HepG2 (cell line): ENCODE measurements around the gene PRKCZ. TPM values are rescaled to one million over a fixed set of nuclear protein-coding genes. Genes with fewer than 3 reads are reported as not detected.
A peak's percentile ranks its signal among the peaks of the same experiment; 100 is the strongest.

Experiments
- AGO2 ChIP-seq: fragments of 200-400 bp; formaldehyde crosslinking; optimal IDR thresholded peaks from 2 replicates; pipeline ENCODE3; 2017; ENCODE audit warnings: mild to moderate bottlenecking, low read depth, low read length, moderate library complexity
- BHLHE40 ChIP-seq: IDR thresholded peaks from 2 replicates; pipeline ENCODE4 v1.6.1; 2011; ENCODE audit warnings: low read length, improper control_type of control experiment
- EED ChIP-seq: sonication (generic); formaldehyde crosslinking; IDR thresholded peaks from 2 replicates; pipeline ENCODE4 v1.5.0; 2020; ENCODE audit warnings: mild to moderate bottlenecking, missing genetic modification reagents
- FOXP1 ChIP-seq, 2 experiments: fragments of 450-650 bp in 1 of 2; IDR thresholded peaks; 2 replicates each; pipeline ENCODE4 v1.6.1; 2017 to 2018; ENCODE audit warnings: antibody characterized with exemption in 1 of 2
- HNRNPLL ChIP-seq: fragments of 200-400 bp; formaldehyde crosslinking; IDR thresholded peaks from 2 replicates; pipeline ENCODE4 v1.6.1; 2017; ENCODE audit warnings: mild to moderate bottlenecking, low read depth, low read length; ENCODE audit not compliant: poor library complexity, severe bottlenecking
- IRF9 ChIP-seq: sonication (generic); formaldehyde crosslinking; IDR thresholded peaks from 2 replicates; pipeline ENCODE4 v1.8.0; 2022; ENCODE audit warnings: missing genetic modification reagents, mild to moderate bottlenecking, borderline replicate concordance
- KLF9 ChIP-seq: IDR thresholded peaks from 2 replicates; pipeline ENCODE4 v1.6.1; 2016; ENCODE audit warnings: low read depth
- NKX3-1 ChIP-seq: sonication (generic); formaldehyde crosslinking; IDR thresholded peaks from 2 replicates; pipeline ENCODE4 v1.5.0; 2020; ENCODE audit warnings: missing genetic modification reagents
- RFX5 ChIP-seq: IDR thresholded peaks from 2 replicates; pipeline ENCODE4 v1.6.1; 2011; ENCODE audit warnings: low read depth, low read length, improper control_type of control experiment
- SRF ChIP-seq: IDR thresholded peaks from 2 replicates; pipeline ENCODE4 v1.6.1; 2011; ENCODE audit warnings: mild to moderate bottlenecking, low read depth, low read length, moderate library complexity
- SSRP1 ChIP-seq: IDR thresholded peaks from 2 replicates; pipeline ENCODE4 v1.6.1; 2016; ENCODE audit warnings: control low read depth
- WIZ ChIP-seq: sonication (generic); formaldehyde crosslinking; IDR thresholded peaks from 2 replicates; pipeline ENCODE4 v1.5.1; 2020; ENCODE audit warnings: mild to moderate bottlenecking, missing genetic modification reagents
- ZBTB1 ChIP-seq: sonication (generic); formaldehyde crosslinking; IDR thresholded peaks from 2 replicates; pipeline ENCODE4 v1.4.0; 2020; ENCODE audit warnings: missing genetic modification reagents, borderline replicate concordance
- ZFAT ChIP-seq: sonication (generic); formaldehyde crosslinking; conservative IDR thresholded peaks from 2 replicates; pipeline ENCODE4 v1.8.1; 2023; ENCODE audit warnings: missing genetic modification reagents, inconsistent platforms
- ZKSCAN1 ChIP-seq: fragments of 150-350 bp; IDR thresholded peaks from 2 replicates; pipeline ENCODE4 v1.6.1; 2014; ENCODE audit warnings: low read length
- ZKSCAN5 ChIP-seq: sonication (generic); formaldehyde crosslinking; IDR thresholded peaks from 2 replicates; pipeline ENCODE4 v1.5.1; 2020; ENCODE audit warnings: mild to moderate bottlenecking, missing genetic modification reagents
- ZNF121 ChIP-seq: sonication (generic); formaldehyde crosslinking; IDR thresholded peaks from 2 replicates; pipeline ENCODE4 v1.5.0; 2020; ENCODE audit warnings: mild to moderate bottlenecking, missing genetic modification reagents
- ZNF432 ChIP-seq: sonication (generic); formaldehyde crosslinking; IDR thresholded peaks from 2 replicates; pipeline ENCODE4 v1.5.0; 2020; ENCODE audit warnings: missing genetic modification reagents, mild to moderate bottlenecking, borderline replicate concordance
- ZNF468 ChIP-seq: sonication (generic); formaldehyde crosslinking; IDR thresholded peaks from 2 replicates; pipeline ENCODE4 v1.8.0; 2022; ENCODE audit warnings: mild to moderate bottlenecking, moderate library complexity, missing genetic modification reagents
- ZNF562 ChIP-seq: sonication (generic); formaldehyde crosslinking; IDR thresholded peaks from 2 replicates; pipeline ENCODE4 v1.8.0; 2022; ENCODE audit warnings: missing genetic modification reagents, borderline replicate concordance
- ZNF629 ChIP-seq: sonication (generic); formaldehyde crosslinking; conservative IDR thresholded peaks from 2 replicates; pipeline ENCODE4 v1.5.0; 2020; ENCODE audit warnings: missing genetic modification reagents
- ZNF674 ChIP-seq: sonication (generic); formaldehyde crosslinking; IDR thresholded peaks from 2 replicates; pipeline ENCODE4 v1.5.0; 2020; ENCODE audit warnings: low read depth, mild to moderate bottlenecking, missing genetic modification reagents
- ZNF891 ChIP-seq: sonication (generic); formaldehyde crosslinking; IDR thresholded peaks from 2 replicates; pipeline ENCODE4 v1.5.0; 2020; ENCODE audit warnings: mild to moderate bottlenecking, missing genetic modification reagents
- polyA plus RNA-seq, 8 experiments: library from polyadenylated mRNA; depleted of rRNA in 3 of 8; stranded (reverse) in 7 of 8; unstranded in 1 of 8; fragments of >200 nt; fragmentation: Illumina TruSeq in 4 of 8; extraction: Trizol in 4 of 8; gene quantifications; 2 replicates each; pipeline versions ENCODE4 v1.2.1 to v1.2.3, GENCODE V29; 2011 to 2016; ENCODE audit warnings: low read depth in 4 of 8, missing spikeins in 1 of 8, mixed read lengths in 1 of 8; ENCODE audit not compliant: insufficient read depth in 1 of 8
- total RNA-seq, 5 experiments: library from RNA; depleted of rRNA; stranded (reverse); fragments of >200 nt; fragmentation: Illumina TruSeq; extraction: Trizol; gene quantifications; 2 replicates each; pipeline ENCODE4 v1.2.3, GENCODE V29; 2016; ENCODE audit warnings: low read depth in 1 of 5
- TF ChIP-seq, protein P1 (sequence below): IDR thresholded peaks from 2 replicates; pipeline ENCODE4 v1.6.1; 2016; ENCODE audit warnings: mild to moderate bottlenecking, missing biosample characterization, missing genetic modification reagents
- TF ChIP-seq, protein P2 (sequence below): sonication (generic); formaldehyde crosslinking; conservative IDR thresholded peaks from 2 replicates; pipeline ENCODE4 v1.8.1; 2023; ENCODE audit warnings: missing genetic modification reagents
- TF ChIP-seq, protein P3 (sequence below): sonication (generic); formaldehyde crosslinking; conservative IDR thresholded peaks from 2 replicates; pipeline ENCODE4 v1.8.0; 2022; ENCODE audit warnings: missing genetic modification reagents
- TF ChIP-seq, protein P4 (sequence below): sonication (generic); formaldehyde crosslinking; IDR thresholded peaks from 2 replicates; pipeline ENCODE4 v1.5.0; 2020; ENCODE audit warnings: missing genetic modification reagents

PRKCZ gene
- total and polyA plus RNA-seq, 2 of the 13 experiments (the other 11 are each of a cell fraction or from before 2014, with no cell fraction given), result 34.7 to 85.2 TPM

GRCh38 chr1:2214541-2215241 is 164.5 kb downstream of the PRKCZ start (continued):
- no peak for TF ChIP-seq AGO2
- TF ChIP-seq EED (CRISPR knock-in tag), result no peak
- TF ChIP-seq WIZ (CRISPR knock-in tag), result no peak
- no peak for TF ChIP-seq HNRNPLL
- TF ChIP-seq ZKSCAN1, result no peak
- TF ChIP-seq ZBTB1 (CRISPR knock-in tag), result no peak
- TF ChIP-seq, protein P1, sequence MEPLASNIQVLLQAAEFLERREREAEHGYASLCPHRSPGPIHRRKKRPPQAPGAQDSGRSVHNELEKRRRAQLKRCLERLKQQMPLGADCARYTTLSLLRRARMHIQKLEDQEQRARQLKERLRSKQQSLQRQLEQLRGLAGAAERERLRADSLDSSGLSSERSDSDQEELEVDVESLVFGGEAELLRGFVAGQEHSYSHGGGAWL, result peak; percentile 36; the same call in 1 of the 2 replicates
- no peak for TF ChIP-seq IRF9 (CRISPR knock-in tag)
- TF ChIP-seq, protein P2, sequence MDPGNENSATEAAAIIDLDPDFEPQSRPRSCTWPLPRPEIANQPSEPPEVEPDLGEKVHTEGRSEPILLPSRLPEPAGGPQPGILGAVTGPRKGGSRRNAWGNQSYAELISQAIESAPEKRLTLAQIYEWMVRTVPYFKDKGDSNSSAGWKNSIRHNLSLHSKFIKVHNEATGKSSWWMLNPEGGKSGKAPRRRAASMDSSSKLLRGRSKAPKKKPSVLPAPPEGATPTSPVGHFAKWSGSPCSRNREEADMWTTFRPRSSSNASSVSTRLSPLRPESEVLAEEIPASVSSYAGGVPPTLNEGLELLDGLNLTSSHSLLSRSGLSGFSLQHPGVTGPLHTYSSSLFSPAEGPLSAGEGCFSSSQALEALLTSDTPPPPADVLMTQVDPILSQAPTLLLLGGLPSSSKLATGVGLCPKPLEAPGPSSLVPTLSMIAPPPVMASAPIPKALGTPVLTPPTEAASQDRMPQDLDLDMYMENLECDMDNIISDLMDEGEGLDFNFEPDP, result no peak
- no peak for TF ChIP-seq SRF
- TF ChIP-seq ZNF629 (CRISPR knock-in tag), result no peak
- TF ChIP-seq ZNF562 (CRISPR knock-in tag), result no peak
- no peak for TF ChIP-seq ZNF432 (CRISPR knock-in tag)
- TF ChIP-seq, protein P3, sequence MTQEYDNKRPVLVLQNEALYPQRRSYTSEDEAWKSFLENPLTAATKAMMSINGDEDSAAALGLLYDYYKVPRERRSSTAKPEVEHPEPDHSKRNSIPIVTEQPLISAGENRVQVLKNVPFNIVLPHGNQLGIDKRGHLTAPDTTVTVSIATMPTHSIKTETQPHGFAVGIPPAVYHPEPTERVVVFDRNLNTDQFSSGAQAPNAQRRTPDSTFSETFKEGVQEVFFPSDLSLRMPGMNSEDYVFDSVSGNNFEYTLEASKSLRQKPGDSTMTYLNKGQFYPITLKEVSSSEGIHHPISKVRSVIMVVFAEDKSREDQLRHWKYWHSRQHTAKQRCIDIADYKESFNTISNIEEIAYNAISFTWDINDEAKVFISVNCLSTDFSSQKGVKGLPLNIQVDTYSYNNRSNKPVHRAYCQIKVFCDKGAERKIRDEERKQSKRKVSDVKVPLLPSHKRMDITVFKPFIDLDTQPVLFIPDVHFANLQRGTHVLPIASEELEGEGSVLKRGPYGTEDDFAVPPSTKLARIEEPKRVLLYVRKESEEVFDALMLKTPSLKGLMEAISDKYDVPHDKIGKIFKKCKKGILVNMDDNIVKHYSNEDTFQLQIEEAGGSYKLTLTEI (CRISPR knock-in tag), result no peak
- no peak for TF ChIP-seq BHLHE40
- TF ChIP-seq RFX5, result peak; percentile 64
- TF ChIP-seq ZFAT, result no peak
- TF ChIP-seq ZKSCAN5 (CRISPR knock-in tag), result no peak
- 0 out of 2 replicates have a peak, but pooled peaks have one; percentile 34 for TF ChIP-seq ZNF468 (CRISPR knock-in tag)
- no peak for TF ChIP-seq KLF9 (CRISPR knock-in tag)
- no peak for TF ChIP-seq NKX3-1
- TF ChIP-seq, protein P4, sequence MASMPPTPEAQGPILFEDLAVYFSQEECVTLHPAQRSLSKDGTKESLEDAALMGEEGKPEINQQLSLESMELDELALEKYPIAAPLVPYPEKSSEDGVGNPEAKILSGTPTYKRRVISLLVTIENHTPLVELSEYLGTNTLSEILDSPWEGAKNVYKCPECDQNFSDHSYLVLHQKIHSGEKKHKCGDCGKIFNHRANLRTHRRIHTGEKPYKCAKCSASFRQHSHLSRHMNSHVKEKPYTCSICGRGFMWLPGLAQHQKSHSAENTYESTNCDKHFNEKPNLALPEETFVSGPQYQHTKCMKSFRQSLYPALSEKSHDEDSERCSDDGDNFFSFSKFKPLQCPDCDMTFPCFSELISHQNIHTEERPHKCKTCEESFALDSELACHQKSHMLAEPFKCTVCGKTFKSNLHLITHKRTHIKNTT (CRISPR knock-in tag), result no peak
- peak; percentile 43; the same call in 1 of the 2 replicates for TF ChIP-seq ZNF891 (CRISPR knock-in tag)
- no peak for TF ChIP-seq SSRP1 (CRISPR knock-in tag)
- no peak for TF ChIP-seq ZNF674 (CRISPR knock-in tag)
- TF ChIP-seq FOXP1 (IDR thresholded peaks at IDR 0.05), result no peak
- no peak for TF ChIP-seq FOXP1 (CRISPR knock-in tag; IDR thresholded peaks at IDR 0.05)
- no peak for TF ChIP-seq ZNF121 (CRISPR knock-in tag)
